MCF 10A (cell line): Measurements from ENCODE around the gene RNF157. TPM values are rescaled to one million over a fixed set of nuclear protein-coding genes. Genes with fewer than 3 reads are reported as not detected.
A peak's percentile ranks its signal among the peaks of the same experiment; 100 is the strongest.

ENCODE experiments used
- BruUV-seq: library from RNA; stranded (reverse); fragments of 400-500 nt; replicated peaks from 2 replicates; lab custom pipeline; 2021; lab: Mats Ljungman, UMichigan
- CTCF ChIA-PET: fragments of 300-600 bp; sonication (Branson Sonifier 250); formaldehyde crosslinking; extraction: SDS; loops from one replicate; lab custom pipeline; 2021; ENCODE audit warnings: antibody characterized with exemption, inconsistent platforms; lab: Yijun Ruan, JAX
- POLR2A ChIA-PET: fragments of 300-600, 350-650 bp; sonication (Branson Sonifier 250); formaldehyde crosslinking; extraction: SDS; loops from one replicate; lab custom pipeline; 2020; ENCODE audit warnings: antibody characterized with exemption, inconsistent platforms; lab: Yijun Ruan, JAX
- DNase-seq: peaks from one replicate; pipeline ENCODE4 v3.0.0-alpha.2; 2018; ENCODE audit not compliant: unreplicated experiment
- H3K27ac Mint-ChIP-seq: one replicate; pipeline ENCODE4 v1.8.0; 2022; ENCODE audit warnings: mild to moderate bottlenecking, low read depth, mixed read lengths; ENCODE audit not compliant: unreplicated experiment
- H3K27me3 Mint-ChIP-seq: one replicate; pipeline ENCODE4 v1.8.0; 2022; ENCODE audit warnings: mixed read lengths; ENCODE audit not compliant: insufficient read depth, unreplicated experiment
- H3K36me3 Mint-ChIP-seq: one replicate; pipeline ENCODE4 v1.8.0; 2022; ENCODE audit warnings: mild to moderate bottlenecking, moderate library complexity, mixed read lengths; ENCODE audit not compliant: insufficient read depth, unreplicated experiment
- H3K4me1 Mint-ChIP-seq: one replicate; pipeline ENCODE4 v1.8.0; 2022; ENCODE audit warnings: mixed read lengths; ENCODE audit not compliant: insufficient read depth, unreplicated experiment
- H3K4me3 Mint-ChIP-seq: one replicate; pipeline ENCODE4 v1.8.0; 2022; ENCODE audit warnings: mild to moderate bottlenecking, moderate library complexity, mixed read lengths; ENCODE audit not compliant: unreplicated experiment
- H3K9me3 Mint-ChIP-seq: one replicate; pipeline ENCODE4 v1.8.0; 2022; ENCODE audit warnings: mixed read lengths; ENCODE audit not compliant: unreplicated experiment
- CTCF ChIP-seq: fragments of 200-600 bp; IDR thresholded peaks from one replicate; pipeline ENCODE4 v1.8.0; 2022; ENCODE audit warnings: antibody characterized with exemption, mild to moderate bottlenecking; ENCODE audit not compliant: unreplicated experiment
- intact Hi-C: fragments of 100-400 bp; cut with micrococcal nuclease; formaldehyde crosslinking; loops from 2 replicates; pipeline ENCODE4 v1.14.1; 2022
- total RNA-seq: library from RNA; stranded (reverse); gene quantifications from 2 replicates; pipeline ENCODE4 v1.2.3, GENCODE V29; 2022

Gene RNF157
- total RNA-seq, 1 experiment from 2014 or later: 0.44 TPM

- ChIA-PET CTCF (interaction anchor here (0.6 to 6.0 kb wide), 8 partner anchors 10 to 1520 kb away, joined by 3 to 51 read pairs (median 3); partner anchors contain the start of gene SLC25A19), POLR2A (interaction anchor here (0.7 to 4.2 kb wide), 12 partner anchors 8 to 422 kb away, joined by 3 to 21 read pairs (median 4); partner anchors contain the start of genes EXOC7, PRPSAP1 and SRP68)
- TF ChIP-seq CTCF: no peak
- no TSS peak for BruUV-seq
- Mint-ChIP-seq H3K9me3 (no peaks in the 10 kb centered on the region), H3K4me3 (peak overlapping the region; percentile 76), H3K36me3 (peaks cover 39% of the 10 kb centered on the region), H3K27ac (peak overlapping the region; percentile 90), H3K27me3 (no peaks in the 10 kb centered on the region), H3K4me1 (peaks cover 7% of the 10 kb centered on the region)
- intact Hi-C loops: no loop called here
- no peak for DNase-seq
These were observed 26.8 kb upstream of the RNF157 start for GRCh38 chr17:76267051-76267576.

- H3K27me3 Mint-ChIP-seq: no peaks in the 10 kb centered on the region
- DNase-seq: no peak
- ChIA-PET POLR2A (interaction anchor here (0.7 to 4.2 kb wide), 12 partner anchors 8 to 422 kb away, joined by 3 to 21 read pairs (median 4); partner anchors contain the start of genes EXOC7, PRPSAP1 and SRP68), CTCF (interaction anchor here (0.6 to 6.0 kb wide), 4 partner anchors 13 to 977 kb away, joined by 3 to 51 read pairs (median 4); partner anchors contain the start of gene SLC25A19)
- H3K27ac Mint-ChIP-seq: peak overlapping the region; percentile 87
- BruUV-seq: TSS peak; percentile 34
- H3K4me3 Mint-ChIP-seq: peak overlapping the region; percentile 76
- peaks cover 39% of the 10 kb centered on the region for H3K36me3 Mint-ChIP-seq
- TF ChIP-seq CTCF: no peak
- intact Hi-C loops: no loop called here
- H3K4me1 Mint-ChIP-seq: peaks cover 7% of the 10 kb centered on the region
- no peaks in the 10 kb centered on the region for H3K9me3 Mint-ChIP-seq
These were observed 26.1 kb upstream of the RNF157 start for GRCh38 chr17:76266244-76266938.

- no TSS peak for BruUV-seq
- TF ChIP-seq CTCF: no peak
- no peak for DNase-seq
- CTCF ChIA-PET: interaction anchor here (1.2 kb wide), 1 partner anchor 143 kb away, joined by 3 read pairs; no protein-coding TSS in a partner anchor
- Mint-ChIP-seq H3K36me3 (peaks cover 34% of the 10 kb centered on the region), H3K9me3 (no peaks in the 10 kb centered on the region), H3K27me3 (no peaks in the 10 kb centered on the region), H3K4me3 (peak overlapping the region; percentile 76), H3K4me1 (peaks cover 7% of the 10 kb centered on the region), H3K27ac (peak overlapping the region; percentile 87)
- POLR2A ChIA-PET: interaction anchor here (0.9 to 4.3 kb wide), 21 partner anchors 10 to 860 kb away, joined by 3 to 56 read pairs (median 6); partner anchors contain the start of genes EXOC7, GRB2, MRPL38 and PRPSAP1
- intact Hi-C loops: no loop called here
These were observed 25.4 kb upstream of the RNF157 start for GRCh38 chr17:76265624-76266243.
